SJCRH30 (cell line): ENCODE data around the gene LRP1B. TPM values are rescaled to one million over a fixed set of nuclear protein-coding genes. Genes with fewer than 3 reads are reported as not detected.

ENCODE experiments used
- DNase-seq, 2 experiments: peaks; one replicate each; pipeline ENCODE4 v3.0.0-alpha.2; 2015 to 2020
- H3K27ac ChIP-seq: fragments of 250-450 bp; sonication (Bioruptor Pico); 2 replicates; pipeline ENCODE4 v1.5.1; 2020; ENCODE audit warnings: mild to moderate bottlenecking, moderate library complexity
- H3K27me3 ChIP-seq: fragments of 250-450 bp; sonication (Bioruptor Pico); 2 replicates; pipeline ENCODE4 v1.5.1; 2020; ENCODE audit warnings: mild to moderate bottlenecking, moderate library complexity
- H3K36me3 ChIP-seq: fragments of 250-450 bp; sonication (Bioruptor Pico); 2 replicates; pipeline ENCODE4 v1.5.1; 2020; ENCODE audit warnings: mild to moderate bottlenecking, moderate library complexity
- H3K4me1 ChIP-seq: fragments of 250-450 bp; sonication (Bioruptor Pico); 2 replicates; pipeline ENCODE4 v1.5.1; 2020; ENCODE audit warnings: mild to moderate bottlenecking, moderate library complexity
- H3K4me3 ChIP-seq: fragments of 250-450 bp; sonication (Bioruptor Pico); 2 replicates; pipeline ENCODE4 v1.5.1; 2020; ENCODE audit warnings: mild to moderate bottlenecking, moderate library complexity
- H3K9me3 ChIP-seq: fragments of 250-450 bp; sonication (Bioruptor Pico); replicated peaks from 2 replicates; pipeline ENCODE4 v1.5.1; 2020; ENCODE audit warnings: mild to moderate bottlenecking, moderate library complexity
- total RNA-seq: library from RNA; depleted of rRNA; stranded (reverse); fragments of >200 nt; shearing (Covaris generic); gene quantifications from 2 replicates; pipeline ENCODE4 v1.2.3, GENCODE V29; 2014

LRP1B gene
- total RNA-seq, 1 experiment from 2014 or later, result 7.5 TPM

- H3K27me3 ChIP-seq, result no peaks in the 10 kb centered on the region
- no peaks in the 10 kb centered on the region for H3K36me3 ChIP-seq
- no peaks in the 10 kb centered on the region for H3K4me1 ChIP-seq
- no peak overlapping the region for H3K4me3 ChIP-seq
- no peak for DNase-seq
- H3K27ac ChIP-seq, result no peak overlapping the region
- H3K9me3 ChIP-seq, result no peaks in the 10 kb centered on the region
These were observed 1322.6 kb downstream of the LRP1B start for GRCh38 chr2:140808211-140808610.

- H3K27ac ChIP-seq, result no peak overlapping the region
- no peaks in the 10 kb centered on the region for H3K36me3 ChIP-seq
- DNase-seq, result no peak
- H3K4me3 ChIP-seq, result no peak overlapping the region
- H3K4me1 ChIP-seq, result no peaks in the 10 kb centered on the region
- H3K27me3 ChIP-seq, result no peaks in the 10 kb centered on the region
- H3K9me3 ChIP-seq, result no peaks in the 10 kb centered on the region
These were observed 1326.0 kb downstream of the LRP1B start for GRCh38 chr2:140804700-140805260.

GRCh38 chr2:140801311-140801710 lies 1329.5 kb downstream of the LRP1B start:
- H3K4me3 ChIP-seq, result no peak overlapping the region
- DNase-seq, result no peak
- no peaks in the 10 kb centered on the region for H3K4me1 ChIP-seq
- no peaks in the 10 kb centered on the region for H3K27me3 ChIP-seq
- H3K9me3 ChIP-seq, result no peaks in the 10 kb centered on the region
- H3K36me3 ChIP-seq, result no peaks in the 10 kb centered on the region
- no peak overlapping the region for H3K27ac ChIP-seq

- H3K27me3 ChIP-seq, result no peaks in the 10 kb centered on the region
- H3K27ac ChIP-seq, result no peak overlapping the region
- no peaks in the 10 kb centered on the region for H3K4me1 ChIP-seq
- H3K36me3 ChIP-seq, result no peaks in the 10 kb centered on the region
- no peak overlapping the region for H3K4me3 ChIP-seq
- no peak for DNase-seq
- no peaks in the 10 kb centered on the region for H3K9me3 ChIP-seq
These were observed 1333.1 kb downstream of the LRP1B start for GRCh38 chr2:140797718-140798117.

- no peaks in the 10 kb centered on the region for H3K36me3 ChIP-seq
- DNase-seq, result no peak
- H3K9me3 ChIP-seq, result no peaks in the 10 kb centered on the region
- no peak overlapping the region for H3K4me3 ChIP-seq
- no peaks in the 10 kb centered on the region for H3K4me1 ChIP-seq
- H3K27me3 ChIP-seq, result no peaks in the 10 kb centered on the region
- H3K27ac ChIP-seq, result no peak overlapping the region
These were observed 1339.0 kb downstream of the LRP1B start for GRCh38 chr2:140791802-140792201.

- Histone ChIP-seq H3K36me3 (no peaks in the 10 kb centered on the region), H3K27ac (no peak overlapping the region), H3K9me3 (no peaks in the 10 kb centered on the region), H3K4me1 (no peaks in the 10 kb centered on the region), H3K4me3 (no peak overlapping the region), H3K27me3 (no peaks in the 10 kb centered on the region)
- no peak for DNase-seq
These were observed 1344.2 kb downstream of the LRP1B start for GRCh38 chr2:140786585-140786984.

GRCh38 chr2:140775411-140775810 lies 1355.4 kb downstream of the LRP1B start:
- Histone ChIP-seq H3K36me3 (no peaks in the 10 kb centered on the region), H3K9me3 (no peaks in the 10 kb centered on the region), H3K4me1 (no peaks in the 10 kb centered on the region), H3K27ac (no peak overlapping the region), H3K27me3 (no peaks in the 10 kb centered on the region), H3K4me3 (no peak overlapping the region)
- no peak for DNase-seq

GRCh38 chr2:140770645-140771044 lies 1360.2 kb downstream of the LRP1B start:
- Histone ChIP-seq H3K36me3 (no peaks in the 10 kb centered on the region), H3K27me3 (no peaks in the 10 kb centered on the region), H3K4me3 (no peak overlapping the region)

GRCh38 chr2:140761807-140762206 lies 1369.0 kb downstream of the LRP1B start:
- H3K4me1 ChIP-seq, result 0 out of 2 replicates have a peak, but pooled peaks cover 2% of the 10 kb centered on the region

More at GRCh38 chr2:140770645-140771044, 1360.2 kb downstream of the LRP1B start:
- DNase-seq, result no peak
- H3K4me1 ChIP-seq, result no peaks in the 10 kb centered on the region
- H3K27ac ChIP-seq, result no peak overlapping the region
- H3K9me3 ChIP-seq, result no peaks in the 10 kb centered on the region

GRCh38 chr2:140759426-140760156 lies 1371.2 kb downstream of the LRP1B start:
- no peak for DNase-seq
- H3K4me3 ChIP-seq, result no peak overlapping the region
- 0 out of 2 replicates have a peak, but pooled peaks cover 2% of the 10 kb centered on the region for H3K4me1 ChIP-seq
- no peaks in the 10 kb centered on the region for H3K27me3 ChIP-seq
- H3K9me3 ChIP-seq, result no peaks in the 10 kb centered on the region
- no peaks in the 10 kb centered on the region for H3K36me3 ChIP-seq
- H3K27ac ChIP-seq, result no peak overlapping the region

More at GRCh38 chr2:140761807-140762206, 1369.0 kb downstream of the LRP1B start:
- Histone ChIP-seq H3K27ac (no peak overlapping the region), H3K36me3 (no peaks in the 10 kb centered on the region), H3K4me3 (no peak overlapping the region), H3K9me3 (no peaks in the 10 kb centered on the region), H3K27me3 (no peaks in the 10 kb centered on the region)
- no peak for DNase-seq

- no peak overlapping the region for H3K4me3 ChIP-seq
These were observed 1383.2 kb downstream of the LRP1B start for GRCh38 chr2:140747665-140748064.

GRCh38 chr2:140747090-140747489 lies 1383.7 kb downstream of the LRP1B start:
- Histone ChIP-seq H3K27me3 (no peaks in the 10 kb centered on the region), H3K36me3 (no peaks in the 10 kb centered on the region), H3K9me3 (no peaks in the 10 kb centered on the region), H3K27ac (no peak overlapping the region), H3K4me1 (no peaks in the 10 kb centered on the region), H3K4me3 (no peak overlapping the region)
- DNase-seq, result no peak

More at GRCh38 chr2:140747665-140748064, 1383.2 kb downstream of the LRP1B start:
- Histone ChIP-seq H3K36me3 (no peaks in the 10 kb centered on the region), H3K27ac (no peak overlapping the region), H3K9me3 (no peaks in the 10 kb centered on the region), H3K4me1 (no peaks in the 10 kb centered on the region), H3K27me3 (no peaks in the 10 kb centered on the region)
- DNase-seq, result no peak

- H3K4me1 ChIP-seq, result no peaks in the 10 kb centered on the region
- no peaks in the 10 kb centered on the region for H3K9me3 ChIP-seq
- no peak overlapping the region for H3K27ac ChIP-seq
- no peak overlapping the region for H3K4me3 ChIP-seq
- no peaks in the 10 kb centered on the region for H3K27me3 ChIP-seq
- H3K36me3 ChIP-seq, result no peaks in the 10 kb centered on the region
- no peak for DNase-seq
These were observed 1386.4 kb downstream of the LRP1B start for GRCh38 chr2:140744379-140744778.

GRCh38 chr2:140737006-140737405 lies 1393.8 kb downstream of the LRP1B start:
- Histone ChIP-seq H3K27ac (no peak overlapping the region), H3K9me3 (no peaks in the 10 kb centered on the region), H3K36me3 (no peaks in the 10 kb centered on the region), H3K4me1 (no peaks in the 10 kb centered on the region; the same call in 1 of the 2 replicates), H3K27me3 (no peaks in the 10 kb centered on the region), H3K4me3 (no peak overlapping the region)
- no peak for DNase-seq

GRCh38 chr2:140734992-140735391 lies 1395.8 kb downstream of the LRP1B start:
- no peak for DNase-seq

More at GRCh38 chr2:140734992-140735391, 1395.8 kb downstream of the LRP1B start:
- H3K27me3 ChIP-seq, result no peaks in the 10 kb centered on the region
- H3K4me3 ChIP-seq, result no peak overlapping the region
- no peaks in the 10 kb centered on the region; the same call in 1 of the 2 replicates for H3K4me1 ChIP-seq
- H3K27ac ChIP-seq, result no peak overlapping the region
- H3K36me3 ChIP-seq, result no peaks in the 10 kb centered on the region
- H3K9me3 ChIP-seq, result no peaks in the 10 kb centered on the region
